OCI-LY1 (cell line): ENCODE measurements around the gene TENM4.

ENCODE experiments used
- H2AFZ ChIP-seq: fragments of 200-600 bp; sonication (generic), shearing (Covaris generic); 2 replicates; pipeline ENCODE4 v1.6.0; 2014; ENCODE audit warnings: antibody characterized with exemption, mild to moderate bottlenecking, low read length
- H3F3A ChIP-seq: fragments of 200-600 bp; sonication (generic), shearing (Covaris generic); 2 replicates; pipeline ENCODE4 v1.6.0; 2014; ENCODE audit warnings: mild to moderate bottlenecking, antibody characterized with exemption, low read length, moderate library complexity; ENCODE audit not compliant: insufficient read depth
- H3K27ac ChIP-seq: fragments of 200-600 bp; sonication (generic); 2 replicates; pipeline ENCODE4 v1.5.1; 2014; ENCODE audit warnings: low read length, mixed run types, mild to moderate bottlenecking, low read depth; ENCODE audit not compliant: poor library complexity, severe bottlenecking
- H3K27me3 ChIP-seq: fragments of 200-600 bp; sonication (generic); 2 replicates; pipeline ENCODE4 v1.6.0; 2014; ENCODE audit warnings: antibody characterized with exemption, mild to moderate bottlenecking, low read length, moderate library complexity; ENCODE audit not compliant: insufficient read depth
- H3K36me3 ChIP-seq: fragments of 200-600 bp; sonication (generic); 2 replicates; pipeline ENCODE4 v1.6.1; 2014; ENCODE audit warnings: mild to moderate bottlenecking, antibody characterized with exemption, low read length, moderate library complexity, mixed read lengths; ENCODE audit not compliant: insufficient read depth
- H3K4me1 ChIP-seq: fragments of 200-600 bp; sonication (generic); 2 replicates; pipeline ENCODE4 v1.5.1; 2014; ENCODE audit warnings: mild to moderate bottlenecking, low read length, moderate library complexity; ENCODE audit not compliant: insufficient read depth, severe bottlenecking
- H3K4me2 ChIP-seq: fragments of 200-600 bp; sonication (generic), shearing (Covaris generic); 2 replicates; pipeline ENCODE4 v1.6.1; 2014; ENCODE audit warnings: low read length
- H3K4me3 ChIP-seq: fragments of 200-600 bp; sonication (generic); 2 replicates; pipeline ENCODE4 v1.5.1; 2014; ENCODE audit warnings: low read length, low read depth, mild to moderate bottlenecking, mixed read lengths; ENCODE audit not compliant: poor library complexity, severe bottlenecking
- H3K79me2 ChIP-seq: fragments of 200-600 bp; shearing (Covaris generic); 2 replicates; pipeline ENCODE4 v1.6.1; 2016; ENCODE audit warnings: mixed run types, low read length, mixed read lengths; ENCODE audit not compliant: insufficient read depth
- H3K9ac ChIP-seq: fragments of 200-600 bp; sonication (generic), shearing (Covaris generic); 2 replicates; pipeline ENCODE4 v1.6.1; 2014; ENCODE audit warnings: mild to moderate bottlenecking, low read length, mixed read lengths
- H3K9me2 ChIP-seq: fragments of 200-600 bp; sonication (generic), shearing (Covaris generic); 2 replicates; pipeline ENCODE4 v1.6.1; 2014; ENCODE audit warnings: low read depth, mild to moderate bottlenecking, low read length, mixed read lengths
- H3K9me3 ChIP-seq: fragments of 200-600 bp; shearing (Covaris generic); 2 replicates; pipeline ENCODE4 v1.6.1; 2014; ENCODE audit warnings: low read length, mixed read lengths
- H4K20me1 ChIP-seq: fragments of 200-600 bp; sonication (generic), shearing (Covaris generic); 2 replicates; pipeline ENCODE4 v1.6.0; 2016; ENCODE audit warnings: mild to moderate bottlenecking, low read length; ENCODE audit not compliant: insufficient read depth
- CTCF ChIP-seq: fragments of 200-600 bp; sonication (generic), shearing (Covaris generic); IDR thresholded peaks from 2 replicates; pipeline ENCODE4 v1.5.1; 2017; ENCODE audit warnings: mild to moderate bottlenecking, antibody characterized with exemption, low read length, moderate library complexity, mixed read lengths
- EZH2 ChIP-seq: fragments of 200-600 bp; sonication (generic), shearing (Covaris generic); IDR thresholded peaks from 2 replicates; pipeline ENCODE4 v1.8.0; 2017; ENCODE audit warnings: borderline replicate concordance, mixed run types, mild to moderate bottlenecking, antibody characterized with exemption, low read length, moderate library complexity, mixed read lengths

Gene TENM4

GRCh38 chr11:79165908-79166307 is 274.9 kb downstream of the TENM4 start:
- H3F3A ChIP-seq: no peaks in the 10 kb centered on the region
- no peak overlapping the region for H3K27ac ChIP-seq
- no peak overlapping the region for H3K4me2 ChIP-seq
- TF ChIP-seq EZH2 (no peak), CTCF (no peak)
- H3K36me3 ChIP-seq: no peaks in the 10 kb centered on the region
- no peaks in the 10 kb centered on the region for H4K20me1 ChIP-seq
- no peak overlapping the region for H3K4me3 ChIP-seq
- no peaks in the 10 kb centered on the region for H3K9me3 ChIP-seq
- H3K9me2 ChIP-seq: no peaks in the 10 kb centered on the region
- no peak overlapping the region for H3K9ac ChIP-seq
- H3K79me2 ChIP-seq: no peaks in the 10 kb centered on the region
- H3K27me3 ChIP-seq: no peaks in the 10 kb centered on the region
- H3K4me1 ChIP-seq: no peaks in the 10 kb centered on the region
- H2AFZ ChIP-seq: no peak overlapping the region

- no peak overlapping the region for H2AFZ ChIP-seq
- H3K9me2 ChIP-seq: no peaks in the 10 kb centered on the region
- no peaks in the 10 kb centered on the region for H3K79me2 ChIP-seq
- H3K27ac ChIP-seq: no peak overlapping the region
- H4K20me1 ChIP-seq: no peaks in the 10 kb centered on the region
- H3K9me3 ChIP-seq: no peaks in the 10 kb centered on the region
- H3K4me2 ChIP-seq: no peak overlapping the region
- no peaks in the 10 kb centered on the region for H3K27me3 ChIP-seq
- no peaks in the 10 kb centered on the region for H3K36me3 ChIP-seq
- H3K4me1 ChIP-seq: no peaks in the 10 kb centered on the region
- no peak overlapping the region for H3K9ac ChIP-seq
- TF ChIP-seq CTCF: peak; percentile 53
- no peak for TF ChIP-seq EZH2
- H3K4me3 ChIP-seq: no peak overlapping the region
- no peaks in the 10 kb centered on the region for H3F3A ChIP-seq
These were observed 279.9 kb downstream of the TENM4 start for GRCh38 chr11:79160791-79161403.

- no peak overlapping the region for H3K4me3 ChIP-seq
- H3K4me2 ChIP-seq: no peak overlapping the region
- no peaks in the 10 kb centered on the region for H3K4me1 ChIP-seq
- no peaks in the 10 kb centered on the region for H3K27me3 ChIP-seq
- H4K20me1 ChIP-seq: no peaks in the 10 kb centered on the region
- no peaks in the 10 kb centered on the region for H3K9me3 ChIP-seq
- no peaks in the 10 kb centered on the region for H3K79me2 ChIP-seq
- no peak overlapping the region for H3K27ac ChIP-seq
- H3K9ac ChIP-seq: no peak overlapping the region
- H3F3A ChIP-seq: no peaks in the 10 kb centered on the region
- TF ChIP-seq CTCF (no peak; the same call in 1 of the 2 replicates), EZH2 (no peak)
- no peaks in the 10 kb centered on the region for H3K9me2 ChIP-seq
- H2AFZ ChIP-seq: no peak overlapping the region
- H3K36me3 ChIP-seq: no peaks in the 10 kb centered on the region
These were observed 281.0 kb downstream of the TENM4 start for GRCh38 chr11:79159657-79160450.
